NCI-H1105 (cell line): ENCODE data around the gene ALDH3A2.
"Not testable (repeated sequence)": the region's sequence is repeated elsewhere in the genome, so short reads cannot be mapped to it uniquely, and the experiment has no call there.

ENCODE experiments used
- DNase-seq: peaks from one replicate; lab custom pipeline; 2025; lab: John Stamatoyannopoulos, UW

The ALDH3A2 gene

DNA sequence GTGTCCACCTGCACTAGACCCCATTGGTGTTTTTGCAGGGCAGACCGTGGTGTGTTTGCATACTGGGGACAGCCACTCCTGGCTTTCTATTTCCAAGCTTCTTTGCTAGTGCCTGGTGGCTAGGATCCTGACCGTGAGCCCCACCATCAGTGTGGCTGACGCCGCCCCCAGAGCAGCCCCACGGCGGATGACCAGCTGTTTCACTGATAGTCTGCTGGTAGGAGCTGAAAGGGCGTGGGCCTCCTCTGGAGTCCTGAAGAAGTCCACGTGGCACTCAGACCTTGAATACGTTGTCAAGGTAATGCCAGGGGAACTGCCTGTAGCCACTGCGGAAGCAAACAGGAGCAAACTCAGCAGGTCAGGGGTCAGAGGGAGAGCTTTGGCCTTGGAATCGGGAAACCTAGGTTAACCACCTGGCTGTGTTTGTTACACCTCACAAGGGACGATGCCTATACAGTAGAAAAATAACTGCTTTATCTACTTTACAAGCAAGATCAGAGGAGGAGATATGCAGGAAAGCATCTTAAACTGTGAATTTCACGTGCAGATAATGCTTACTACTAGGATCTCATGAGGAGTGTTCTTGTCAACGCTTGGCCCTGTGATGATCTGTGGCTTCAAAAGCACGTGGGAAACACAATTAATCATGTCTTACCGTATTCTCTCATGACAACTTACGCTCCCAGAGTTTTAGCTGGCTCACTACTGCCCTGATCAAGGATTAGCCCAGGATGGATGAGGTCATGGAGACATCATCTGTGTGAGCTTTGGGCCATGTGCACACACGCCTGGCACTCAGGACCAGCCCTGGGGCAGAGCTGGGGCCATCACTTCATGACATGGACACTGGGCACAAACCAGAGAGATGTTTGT is 30.3 kb downstream of the ALDH3A2 start:
- DNase-seq = no peak

DNA sequence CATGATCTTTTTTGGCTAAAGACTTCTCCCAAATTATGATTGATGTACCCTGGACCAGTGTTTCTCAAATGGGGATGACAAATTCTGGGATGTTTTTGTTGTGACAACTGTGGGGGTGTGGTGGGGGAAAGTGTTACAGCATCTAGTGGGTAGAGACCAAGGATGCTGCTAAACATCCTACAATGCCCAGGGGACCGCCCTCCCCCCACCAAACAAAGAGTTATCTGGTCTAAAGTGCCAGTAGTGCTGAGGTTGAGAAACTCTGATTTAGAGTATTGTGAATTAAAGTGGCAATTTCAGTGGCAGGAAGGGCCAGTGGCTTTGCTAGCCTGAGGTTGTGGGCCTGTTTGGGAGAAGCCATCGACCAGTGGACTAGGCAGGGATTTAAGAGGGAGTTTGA is 34.6 kb downstream of the ALDH3A2 start:
- no peak for DNase-seq

DNA sequence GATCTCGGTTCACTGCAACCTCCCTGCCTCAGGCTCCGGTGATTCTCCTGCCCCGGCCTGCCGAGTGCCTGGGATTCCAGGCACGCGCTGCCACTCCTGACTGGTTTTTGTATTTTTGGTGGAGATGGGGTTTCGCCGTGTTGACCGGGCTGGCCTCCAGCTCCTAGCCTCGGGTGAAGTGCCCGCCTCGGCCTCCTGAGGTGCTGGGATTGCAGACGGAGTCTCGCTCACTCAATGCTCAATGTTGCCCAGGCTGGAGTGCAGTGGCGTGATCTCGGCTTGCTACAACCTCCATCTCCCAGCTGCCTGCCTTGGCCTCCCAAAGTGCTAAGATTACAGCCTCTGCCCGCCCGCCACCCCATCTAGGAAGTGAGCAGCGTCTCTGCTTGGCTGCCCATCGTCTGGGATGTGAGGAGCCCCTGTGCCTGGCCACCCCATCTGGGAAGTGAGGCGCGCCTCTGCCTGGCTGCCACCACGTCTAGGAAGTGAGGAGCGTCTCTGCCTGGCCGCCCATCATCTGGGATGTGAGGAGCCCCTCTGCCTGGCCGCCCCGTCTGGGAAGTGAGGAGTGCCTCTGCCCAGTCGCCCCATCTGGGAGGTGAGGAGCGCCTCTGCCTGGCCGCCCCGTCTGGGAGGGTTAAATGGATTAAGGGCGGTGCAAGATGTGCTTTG is 36.5 kb downstream of the ALDH3A2 start:
- not testable (repeated sequence) for DNase-seq

DNA sequence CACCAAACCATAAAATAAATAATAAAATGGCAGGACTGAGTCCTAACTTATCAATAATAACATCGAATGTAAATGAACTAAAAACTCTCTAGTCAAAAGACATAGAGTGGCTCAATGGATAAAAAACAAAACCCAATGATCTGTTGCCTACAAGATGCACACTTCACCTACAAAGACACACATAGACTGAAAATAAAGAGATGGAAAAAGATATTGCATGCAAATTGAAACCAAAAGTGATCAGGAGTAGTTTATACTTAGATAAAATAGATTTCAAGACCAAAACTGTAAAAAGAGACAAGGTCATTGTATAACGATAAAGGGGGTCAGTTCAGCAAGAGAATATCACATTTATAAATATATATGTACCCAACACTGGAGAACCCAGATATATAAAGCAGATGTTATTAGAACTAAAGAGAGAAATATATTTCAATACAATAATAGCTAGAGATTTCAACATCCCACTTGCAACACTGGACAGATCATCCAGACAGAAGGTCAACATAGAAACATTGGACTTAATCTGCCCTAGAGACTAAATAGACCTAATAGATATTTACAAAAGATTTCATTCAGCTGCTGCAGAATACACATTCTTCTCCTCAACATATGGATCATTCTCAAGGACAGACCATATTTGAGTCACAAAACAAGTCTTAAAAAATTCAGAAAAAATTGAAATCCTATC is 38.0 kb downstream of the ALDH3A2 start:
- no peak for DNase-seq

DNA sequence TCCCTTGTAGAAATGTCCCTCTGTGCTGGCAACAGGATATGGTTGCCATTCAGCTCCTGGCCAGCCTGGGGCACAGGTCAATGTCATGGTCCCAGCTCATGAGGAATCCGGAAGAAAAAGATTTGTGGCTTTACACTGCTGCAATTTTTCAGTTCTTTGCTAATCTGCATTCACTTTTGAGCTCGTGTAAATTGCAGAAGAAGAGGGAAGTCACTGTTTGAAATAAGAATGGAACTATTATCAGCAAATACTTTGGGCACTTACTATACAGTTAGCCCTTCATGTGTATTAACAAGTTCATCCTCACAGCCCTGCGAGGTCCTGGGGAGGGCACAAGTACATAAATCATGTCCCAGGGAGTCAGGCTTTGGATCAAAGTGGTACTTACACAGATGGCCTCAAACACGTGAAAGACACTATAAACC is 53.7 kb downstream of the ALDH3A2 start:
- DNase-seq = no peak

DNA sequence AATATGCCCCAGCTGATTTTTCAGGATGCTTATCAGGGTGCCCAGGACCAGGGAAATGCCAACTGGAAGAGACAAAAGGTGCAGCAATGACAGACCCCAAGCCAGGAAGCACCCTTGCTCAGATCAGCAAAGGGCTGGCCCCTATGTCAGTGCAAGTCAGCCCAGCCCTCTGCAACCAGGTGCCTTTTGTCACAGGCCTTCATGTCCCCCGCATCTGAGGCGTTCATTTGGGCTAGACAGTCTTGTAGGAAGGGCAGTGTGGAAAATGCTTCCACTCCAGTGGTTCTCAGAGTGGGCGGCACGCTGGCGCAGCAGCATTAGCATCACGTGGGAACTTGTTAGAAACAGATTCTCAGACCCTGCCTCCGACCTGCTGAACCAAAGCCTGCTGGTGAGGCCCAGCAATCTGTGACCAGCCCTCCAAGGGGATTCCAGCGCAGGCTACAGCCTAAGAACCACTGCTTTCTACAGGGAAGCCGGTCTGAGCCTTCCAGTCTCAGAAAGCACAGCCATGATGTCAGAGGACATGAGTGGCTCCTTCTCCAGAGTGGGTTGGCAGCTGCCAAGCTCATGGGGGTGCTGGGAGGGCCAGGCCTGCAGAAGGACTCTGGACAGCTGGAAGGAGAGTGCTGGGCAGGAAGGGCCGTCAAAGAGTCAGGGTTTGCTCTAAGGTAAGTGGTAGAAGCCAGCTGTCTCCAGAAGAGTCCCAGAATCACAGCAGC is 54.7 kb downstream of the ALDH3A2 start:
- DNase-seq = no peak

DNA sequence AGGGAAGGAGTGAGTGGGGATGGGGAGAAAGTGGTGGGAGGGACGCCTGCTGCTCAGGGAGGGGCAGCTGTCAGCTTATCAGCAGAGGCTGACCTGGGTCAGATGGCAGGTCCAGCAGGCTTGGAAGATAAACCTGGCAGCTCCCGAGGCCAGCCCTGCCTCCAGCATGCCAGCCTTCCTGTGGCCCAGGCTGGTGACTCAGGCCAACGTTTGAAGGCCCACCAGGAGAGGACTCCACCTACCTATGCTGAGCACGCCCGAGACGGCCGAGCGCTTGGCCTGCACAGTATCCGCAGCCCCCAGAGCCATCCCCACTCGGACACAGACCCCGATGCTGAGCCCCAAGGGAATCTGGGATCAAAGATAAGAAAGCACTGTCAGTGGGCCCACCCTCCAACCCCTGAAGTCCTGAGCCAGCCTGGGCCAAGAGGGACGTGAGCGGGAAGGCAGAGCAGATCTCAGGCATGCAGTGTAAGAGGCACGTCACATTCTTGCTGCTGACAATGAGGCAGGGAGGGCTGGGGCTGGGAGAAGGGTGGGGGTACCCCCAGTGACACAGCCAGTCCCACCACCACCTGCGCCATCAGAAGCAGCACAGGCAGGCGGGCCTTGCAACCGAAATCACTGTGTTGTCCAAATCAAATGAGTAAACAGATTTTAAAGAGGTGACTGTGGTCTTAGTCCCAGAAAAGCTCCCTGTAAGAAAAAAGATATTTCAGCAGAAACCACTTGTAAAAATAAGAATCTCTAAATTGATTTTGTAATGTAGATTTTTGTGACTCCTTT is 55.5 kb downstream of the ALDH3A2 start:
- DNase-seq = no peak

DNA sequence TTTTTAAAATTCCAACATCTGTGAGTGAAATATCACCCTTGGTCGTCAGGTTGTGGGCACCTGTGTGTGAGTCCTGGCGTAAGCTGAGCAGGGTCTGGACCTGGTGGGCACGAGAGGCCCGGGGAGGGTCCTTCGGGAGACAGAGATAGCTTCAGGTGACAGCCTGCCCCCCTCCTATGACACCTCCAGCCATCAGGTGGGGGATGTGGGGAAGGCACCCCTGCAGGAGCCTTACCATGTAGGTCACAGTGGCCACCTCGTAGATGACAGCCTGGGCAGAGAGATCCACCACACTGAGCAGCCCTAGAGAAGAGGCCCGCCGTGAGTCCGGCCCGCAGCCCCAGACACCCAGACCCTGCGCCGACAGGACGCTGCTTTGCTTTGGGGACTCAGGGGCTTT is 56.6 kb downstream of the ALDH3A2 start:
- DNase-seq = no peak

DNA sequence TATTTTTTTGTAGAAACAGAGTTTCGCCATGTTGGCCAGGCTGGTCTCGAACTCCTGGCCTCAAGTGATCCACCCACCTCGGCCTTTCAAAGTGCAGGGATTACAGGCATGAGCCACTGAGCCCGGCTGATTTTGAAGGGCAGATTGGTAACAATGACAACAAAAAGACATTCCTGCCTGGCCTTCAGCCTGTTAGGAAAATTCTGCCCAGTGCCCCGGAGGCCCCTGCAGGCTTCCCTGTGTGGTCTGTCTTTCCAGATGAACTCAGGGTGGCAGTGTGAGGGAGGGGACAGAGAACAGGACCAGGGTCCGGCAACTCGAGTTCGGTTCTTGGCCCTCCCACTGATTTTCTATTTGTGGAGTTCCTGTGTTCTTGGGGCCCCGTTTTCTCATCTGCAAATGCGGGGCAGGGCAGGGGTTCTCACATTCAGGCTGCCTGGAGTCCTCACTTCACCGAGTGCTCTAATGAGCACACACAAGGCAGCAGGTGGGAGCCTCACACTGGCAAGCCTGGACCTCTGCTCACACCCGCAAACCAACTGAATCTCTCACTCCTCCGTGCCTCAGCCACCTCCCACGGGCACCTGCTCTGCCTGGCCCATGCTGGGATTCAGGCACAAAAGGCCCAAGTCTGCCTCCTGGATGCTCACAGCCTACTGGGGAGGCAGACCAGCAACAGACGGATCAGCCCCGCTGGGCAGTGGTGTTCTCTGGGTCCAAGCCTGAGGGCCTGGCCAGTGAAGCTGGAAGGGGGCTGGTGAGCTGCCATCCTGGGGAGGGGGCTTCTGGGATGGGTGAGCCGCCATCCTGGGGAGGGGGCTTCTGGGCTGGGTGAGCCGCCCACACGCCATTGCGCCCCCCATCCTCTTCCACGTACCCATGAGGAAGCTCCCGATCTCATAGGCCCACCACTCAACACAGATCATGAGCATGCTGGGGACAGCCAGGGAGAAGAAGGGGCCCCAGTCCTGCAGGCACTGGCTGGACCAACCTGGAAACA is 57.5 kb downstream of the ALDH3A2 start:
- DNase-seq = no peak

DNA sequence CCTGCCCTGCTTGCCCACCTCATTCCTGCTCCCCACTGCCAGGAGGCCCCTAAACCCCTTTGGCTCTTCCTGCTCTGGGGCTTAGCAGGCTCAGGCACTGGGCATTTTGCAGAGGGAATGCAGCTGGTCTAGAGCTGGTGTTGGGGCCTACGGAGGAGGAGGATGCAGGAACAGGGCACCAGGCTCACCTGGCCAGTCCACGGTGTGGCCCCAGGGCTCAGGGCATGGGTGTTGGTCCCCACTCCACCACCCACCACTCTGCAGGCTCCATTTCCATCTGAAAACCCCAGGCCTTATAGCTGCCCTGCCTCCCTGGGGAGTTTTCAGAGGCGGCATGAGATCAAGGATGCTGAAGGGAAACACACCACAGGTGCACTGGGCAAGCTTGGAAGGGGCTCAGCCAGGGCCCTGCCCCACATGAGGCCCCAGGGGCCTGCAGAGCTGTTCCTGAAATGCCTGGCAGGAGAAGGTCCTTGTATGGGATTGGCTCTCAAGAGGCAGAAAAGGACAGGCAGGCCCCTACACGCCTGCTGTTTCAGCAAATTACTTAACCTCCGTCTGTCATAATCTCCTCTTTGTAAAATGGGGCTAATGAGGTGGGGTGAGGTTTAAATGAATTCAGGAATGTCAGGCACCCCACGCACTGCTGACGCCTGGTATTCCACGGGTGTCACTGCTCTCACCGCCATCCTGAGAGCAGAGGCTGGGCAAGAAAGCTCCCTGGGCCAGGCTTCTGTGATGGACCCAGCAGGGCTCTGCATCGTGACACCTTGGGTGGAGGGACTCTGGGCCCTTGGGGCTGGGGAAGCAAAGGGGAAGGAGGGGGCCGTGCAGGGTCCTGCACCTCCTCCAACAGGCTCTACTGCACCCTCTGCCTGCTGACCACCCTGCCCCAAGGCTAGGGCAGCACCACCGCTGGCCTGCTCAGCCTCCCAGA is 58.5 kb downstream of the ALDH3A2 start:
- peak; percentile 92 for DNase-seq

DNA sequence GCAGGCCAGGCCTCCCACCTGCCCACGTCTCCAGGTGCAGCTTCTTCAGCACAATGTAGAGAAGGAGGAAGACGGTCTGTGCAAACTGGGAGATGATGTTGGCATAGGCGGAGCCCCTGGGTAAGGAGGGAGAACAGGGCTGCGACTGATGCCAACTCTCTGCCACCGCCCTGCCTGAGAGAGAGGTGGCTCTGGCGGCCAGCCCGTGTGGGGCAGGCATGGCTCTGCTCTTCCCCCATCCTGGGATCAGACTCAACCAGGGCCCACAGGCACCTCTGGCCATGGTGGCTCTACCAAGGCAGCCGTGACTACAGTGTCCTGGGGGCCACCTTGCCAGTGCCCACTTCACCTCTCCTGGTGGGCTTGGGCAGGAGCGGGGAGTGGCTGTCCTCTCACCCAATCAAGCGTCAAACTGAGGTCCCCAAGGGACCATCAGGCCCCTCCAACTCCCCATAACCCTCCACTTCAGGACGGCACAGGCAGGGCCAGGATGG is 59.2 kb downstream of the ALDH3A2 start:
- DNase-seq = no peak

DNA sequence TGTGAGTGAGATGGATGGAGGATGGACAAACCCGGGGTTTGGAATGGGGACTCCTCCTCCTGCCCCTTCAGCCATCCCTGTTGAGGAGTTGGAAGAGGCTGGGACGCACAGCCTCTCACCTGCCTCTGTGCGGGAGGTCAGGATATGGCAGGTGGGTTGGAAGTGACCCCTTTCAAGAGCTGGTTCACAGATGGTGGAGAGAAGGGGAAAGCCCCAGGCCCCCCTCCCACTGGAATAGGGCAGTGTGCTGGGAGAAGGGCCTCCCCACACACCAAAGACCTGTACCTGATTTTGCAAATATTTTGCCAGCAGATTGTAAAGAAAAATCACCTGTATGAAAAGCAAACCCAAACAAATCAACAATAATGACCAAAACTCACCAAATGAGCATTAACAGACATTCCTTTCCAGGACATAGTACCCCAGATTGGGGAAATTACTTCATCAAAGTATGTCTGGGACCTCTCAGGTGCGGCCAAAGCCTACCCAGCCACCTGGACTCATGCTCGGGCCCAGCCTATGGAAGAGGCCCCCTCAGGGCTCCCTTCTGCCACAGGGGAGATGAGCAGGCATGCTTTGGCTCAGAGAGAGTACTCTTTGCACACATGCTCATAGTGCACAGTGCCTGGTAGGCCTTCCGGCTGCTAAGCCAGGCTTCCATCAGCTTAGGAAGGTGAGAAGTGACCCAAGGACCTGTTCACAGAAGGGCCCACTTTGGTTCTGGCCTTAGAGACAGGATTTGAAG is 60.1 kb downstream of the ALDH3A2 start:
- no peak for DNase-seq

DNA sequence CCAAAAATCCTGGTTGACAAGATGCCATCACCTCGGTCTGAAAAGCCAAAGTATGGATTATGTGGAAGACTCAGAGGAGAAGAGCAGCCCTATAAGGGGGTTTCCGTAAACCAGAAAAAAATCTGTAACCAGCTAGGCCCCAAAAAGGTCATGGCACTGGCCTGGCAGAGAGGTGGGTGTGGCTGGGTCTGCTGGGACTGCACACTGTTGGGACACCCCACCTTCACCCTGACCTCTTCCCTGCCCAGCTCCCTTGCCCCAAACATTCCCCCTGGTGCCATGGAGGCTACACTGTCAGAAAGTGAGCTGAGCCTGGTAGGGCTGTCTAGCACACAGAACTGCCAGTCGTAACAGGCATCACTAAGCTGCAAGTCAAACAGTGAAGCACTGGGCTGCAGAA is 61.3 kb downstream of the ALDH3A2 start:
- DNase-seq = no peak

DNA sequence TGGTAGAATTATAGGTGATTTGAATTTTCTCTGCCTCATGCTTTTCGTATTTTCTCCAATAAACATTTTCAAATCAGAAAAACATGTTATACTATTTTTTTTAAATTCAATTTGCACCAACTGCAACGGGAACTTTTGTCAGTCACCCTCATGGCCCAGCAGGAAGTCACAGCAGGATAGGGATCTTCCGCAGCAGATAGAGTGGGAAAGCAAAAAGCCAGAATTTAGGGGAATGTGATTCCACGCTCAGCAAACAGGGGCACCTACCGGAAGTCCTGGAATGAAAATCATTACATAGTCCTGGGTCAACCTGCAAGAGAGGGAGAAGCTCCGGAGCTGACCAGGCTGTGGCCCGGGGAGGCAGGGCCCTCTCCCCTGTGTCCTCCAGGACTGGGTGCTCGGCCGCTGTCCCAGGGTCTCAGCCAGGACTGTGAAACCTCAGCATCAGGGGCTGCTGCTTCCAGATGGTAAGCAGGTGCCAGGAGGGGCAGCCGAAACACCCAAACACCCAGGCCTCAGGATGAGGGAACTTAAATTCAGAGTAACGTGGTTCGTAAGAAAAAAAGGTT is 64.0 kb downstream of the ALDH3A2 start:
- no peak for DNase-seq

DNA sequence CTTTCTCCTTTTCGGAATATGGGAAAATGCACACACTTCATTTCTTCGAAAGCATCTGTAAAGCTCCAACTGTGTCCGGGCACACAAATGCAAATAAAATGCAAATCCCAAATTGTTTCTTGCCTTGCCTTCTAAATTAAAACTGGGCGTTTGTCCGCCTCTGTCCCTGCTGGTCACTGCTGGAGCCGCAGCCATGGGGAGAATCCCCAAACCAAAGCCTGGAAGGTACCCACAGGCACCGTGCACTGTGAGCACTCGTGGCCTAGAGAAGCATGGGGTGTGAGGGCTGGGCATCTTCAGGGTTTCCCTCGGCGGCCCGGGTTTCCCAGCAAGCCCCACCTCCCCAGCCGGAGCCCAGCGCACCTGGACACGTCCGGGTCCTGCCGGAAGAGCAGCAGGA is 64.9 kb downstream of the ALDH3A2 start:
- DNase-seq = no peak

DNA sequence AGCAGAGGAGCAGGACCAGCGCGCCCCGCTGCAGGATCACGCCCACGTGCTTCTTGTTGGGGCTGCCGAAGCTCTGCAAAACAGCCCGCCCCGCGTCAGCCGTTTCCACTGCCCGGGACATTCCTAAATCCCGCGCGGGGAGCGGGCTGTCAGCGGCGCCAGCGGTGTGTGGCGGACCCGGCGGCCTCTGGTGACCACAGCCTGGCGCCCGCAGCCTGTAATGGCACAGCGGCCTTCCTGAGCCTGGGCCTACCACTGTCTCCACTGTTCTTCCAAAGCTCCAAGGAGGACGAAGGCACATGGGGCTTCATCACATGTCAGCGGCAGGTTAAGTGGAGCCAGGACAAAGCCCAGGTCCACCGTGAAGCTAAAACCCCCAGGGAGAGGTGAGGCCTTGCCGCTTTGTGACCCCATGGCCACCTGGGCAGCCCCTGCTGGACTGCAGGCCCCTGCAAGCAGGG is 65.4 kb downstream of the ALDH3A2 start:
- no peak for DNase-seq

DNA sequence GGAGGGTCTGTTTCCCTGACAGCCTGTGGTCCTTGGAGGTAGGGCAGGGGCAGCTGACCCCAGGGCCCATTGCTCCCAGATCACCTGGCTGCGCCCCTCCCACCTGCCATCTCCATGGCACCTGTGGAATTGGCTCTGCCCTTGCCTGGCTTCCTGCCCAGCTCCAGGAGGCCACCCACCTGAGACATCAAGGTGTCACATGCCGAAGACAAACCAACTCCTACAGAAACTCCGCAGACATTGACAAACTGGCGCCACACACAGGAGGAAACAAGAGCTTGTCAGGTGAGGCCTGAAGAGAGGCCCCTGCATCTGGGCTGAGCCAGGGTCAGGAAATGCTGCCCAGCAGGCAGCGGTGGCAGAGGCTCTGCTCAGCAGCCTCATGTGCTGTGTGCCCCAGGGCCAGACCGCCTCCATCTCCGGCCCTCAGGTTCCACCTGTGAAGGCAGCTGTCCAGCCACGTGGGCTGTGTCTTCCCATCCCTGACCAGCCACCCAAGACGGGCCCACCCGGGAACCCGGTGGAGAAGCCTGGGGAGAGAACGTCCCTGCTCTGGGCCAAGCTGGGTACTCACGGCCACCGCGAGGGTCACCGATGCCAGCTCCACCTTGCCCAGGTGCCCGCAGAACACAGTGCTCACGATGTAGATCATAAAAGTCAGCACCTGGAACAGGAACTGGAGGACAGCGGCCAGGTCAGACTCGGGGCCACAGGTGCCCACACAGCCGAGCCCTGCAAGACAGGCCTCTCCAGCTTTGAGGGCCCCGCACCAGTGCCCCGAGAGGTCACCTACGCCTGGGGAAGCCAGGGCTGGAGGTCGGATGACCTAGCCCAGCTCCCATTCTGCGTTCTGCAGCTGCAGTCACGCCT is 66.2 kb downstream of the ALDH3A2 start:
- peak; percentile 76 for DNase-seq
